SK-N-SH treated with all-trans-retinoic acid at 6 μM for 48 hours (cell line): ENCODE data around the gene SERPING1.

Experiments used
- ATAC-seq: fragments of 200-7000 bp; cut with Tn5 transposase; 3 replicates; pipeline ENCODE4 v1.9.1; 2020; ENCODE audit warnings: mild to moderate bottlenecking, moderate library complexity
- ARNTL ChIP-seq: fragments of 450-650 bp; formaldehyde crosslinking; IDR thresholded peaks from 2 replicates; pipeline ENCODE4 v1.5.0; 2020; ENCODE audit warnings: low read depth, mild to moderate bottlenecking, moderate library complexity, borderline replicate concordance
- BACH2 ChIP-seq: fragments of 250-450 bp; sonication (Bioruptor Pico); IDR thresholded peaks from 2 replicates; pipeline ENCODE4 v1.9.0; 2021; ENCODE audit warnings: mild to moderate bottlenecking, borderline replicate concordance
- CREB5 ChIP-seq: fragments of 250-450 bp; sonication (Bioruptor Pico); IDR thresholded peaks from 2 replicates; pipeline ENCODE4 v1.5.1; 2020; ENCODE audit warnings: low read depth, mild to moderate bottlenecking, moderate library complexity
- CSRNP3 ChIP-seq: fragments of 250-450 bp; sonication (Bioruptor Pico); IDR thresholded peaks from 2 replicates; pipeline ENCODE4 v1.5.1; 2021; ENCODE audit warnings: mild to moderate bottlenecking, moderate library complexity
- ESRRG ChIP-seq: fragments of 250-450 bp; sonication (Bioruptor Pico); IDR thresholded peaks from 2 replicates; pipeline ENCODE4 v1.6.1; 2021; ENCODE audit warnings: mild to moderate bottlenecking
- GLIS3 ChIP-seq: fragments of 250-450 bp; sonication (Bioruptor Pico); IDR thresholded peaks from 2 replicates; pipeline ENCODE4 v1.5.0; 2020; ENCODE audit warnings: mild to moderate bottlenecking, moderate library complexity
- ISL1 ChIP-seq: fragments of 250-450 bp; sonication (Bioruptor Pico); IDR thresholded peaks from 2 replicates; pipeline ENCODE4 v2.1.2; 2022; ENCODE audit warnings: mild to moderate bottlenecking, moderate library complexity
- OSR1 ChIP-seq: fragments of 250-450 bp; sonication (Bioruptor Pico); IDR thresholded peaks from 2 replicates; pipeline ENCODE4 v1.8.0; 2022; ENCODE audit warnings: moderate library complexity, mild to moderate bottlenecking, inconsistent platforms
- PATZ1 ChIP-seq: fragments of 250-450 bp; sonication (Bioruptor Pico); IDR thresholded peaks from 2 replicates; pipeline ENCODE4 v1.8.0; 2020; ENCODE audit warnings: mild to moderate bottlenecking, moderate library complexity, borderline replicate concordance
- POU6F1 ChIP-seq: fragments of 250-450 bp; sonication (Bioruptor Pico); IDR thresholded peaks from 2 replicates; pipeline ENCODE4 v1.8.0; 2021; ENCODE audit warnings: low read depth, mild to moderate bottlenecking, moderate library complexity, borderline replicate concordance
- PPARA ChIP-seq: fragments of 250-450 bp; sonication (Bioruptor Pico); IDR thresholded peaks from 2 replicates; pipeline ENCODE4 v1.5.0; 2020; ENCODE audit warnings: mild to moderate bottlenecking, borderline replicate concordance
- RARB ChIP-seq: fragments of 250-450 bp; sonication (Bioruptor Pico); IDR thresholded peaks from 2 replicates; pipeline ENCODE4 v1.8.0; 2021; ENCODE audit warnings: mild to moderate bottlenecking, moderate library complexity
- SNAI2 ChIP-seq: fragments of 250-450 bp; sonication (Bioruptor Pico); IDR thresholded peaks from 2 replicates; pipeline ENCODE4 v1.5.0; 2020; ENCODE audit warnings: mild to moderate bottlenecking, moderate library complexity
- TCF4 ChIP-seq: fragments of 250-450 bp; sonication (Bioruptor Pico); IDR thresholded peaks from 2 replicates; pipeline ENCODE4 v1.8.0; 2021; ENCODE audit warnings: mild to moderate bottlenecking, moderate library complexity, borderline replicate concordance
- TSHZ2 ChIP-seq: fragments of 250-450 bp; sonication (Bioruptor Pico); IDR thresholded peaks from 2 replicates; pipeline ENCODE4 v1.5.0; 2020; ENCODE audit warnings: mild to moderate bottlenecking, moderate library complexity
- ZC3H10 ChIP-seq: fragments of 250-450 bp; sonication (Bioruptor Pico); IDR thresholded peaks from 2 replicates; pipeline ENCODE4 v1.5.1; 2021; ENCODE audit warnings: mild to moderate bottlenecking, moderate library complexity
- ZFP3 ChIP-seq: fragments of 250-450 bp; sonication (Bioruptor Pico); IDR thresholded peaks from 2 replicates; pipeline ENCODE4 v1.5.0; 2020; ENCODE audit warnings: mild to moderate bottlenecking, moderate library complexity
- ZFP30 ChIP-seq: fragments of 450-650 bp; formaldehyde crosslinking; IDR thresholded peaks from 2 replicates; pipeline ENCODE4 v1.5.0; 2022; ENCODE audit warnings: mild to moderate bottlenecking, moderate library complexity
- ZNF565 ChIP-seq: fragments of 450-650 bp; formaldehyde crosslinking; conservative IDR thresholded peaks from 2 replicates; pipeline ENCODE4 v1.5.0; 2020; ENCODE audit warnings: low read depth, mild to moderate bottlenecking, moderate library complexity
- ZNF70 ChIP-seq: fragments of 450-650 bp; formaldehyde crosslinking; IDR thresholded peaks from 2 replicates; pipeline ENCODE4 v1.5.0; 2020; ENCODE audit warnings: mild to moderate bottlenecking, moderate library complexity
- ZNF8 ChIP-seq: fragments of 450-650 bp; formaldehyde crosslinking; IDR thresholded peaks from 2 replicates; pipeline ENCODE4 v1.5.0; 2020; ENCODE audit warnings: mild to moderate bottlenecking, moderate library complexity

SERPING1 gene

GRCh38 chr11:57656885-57657193 is 59.4 kb downstream of the SERPING1 start:
- no peak for ATAC-seq

GRCh38 chr11:57657194-57658022 is 59.9 kb downstream of the SERPING1 start, which contains the start of gene CLP1:
CLP1 (plus strand) TSS chr11:57657762; CDS start chr11:57659477, 1,715 bp downstream.
- ATAC-seq: peak; percentile 98
- TF ChIP-seq PATZ1 (CRISPR knock-in tag) (peak; percentile 89; the same call in 1 of the 2 replicates), SNAI2 (no peak)
- TF ChIP-seq, all 23 proteins: peak for 1

More at GRCh38 chr11:57656885-57657193, 59.4 kb downstream of the SERPING1 start:
- TF ChIP-seq GLIS3 (CRISPR knock-in tag): no peak
- TF ChIP-seq BACH2: no peak
- no peak for TF ChIP-seq ZFP30 (CRISPR knock-in tag)
- TF ChIP-seq OSR1 (CRISPR knock-in tag): no peak
- no peak for TF ChIP-seq ZC3H10 (CRISPR knock-in tag)
- TF ChIP-seq CSRNP3: no peak
- TF ChIP-seq RARB (CRISPR knock-in tag): no peak
- no peak for TF ChIP-seq TCF4 (CRISPR knock-in tag)
- TF ChIP-seq ESRRG: no peak
- no peak for TF ChIP-seq ARNTL
- no peak for TF ChIP-seq PPARA (CRISPR knock-in tag)
- no peak for TF ChIP-seq ZFP3 (CRISPR knock-in tag)
- TF ChIP-seq ZNF565 (CRISPR knock-in tag): no peak
- no peak for TF ChIP-seq ZNF70 (CRISPR knock-in tag)

- no peak for TF ChIP-seq TCF4 (CRISPR knock-in tag)
- no peak for TF ChIP-seq OSR1 (CRISPR knock-in tag)
- TF ChIP-seq ZNF565 (CRISPR knock-in tag): no peak
- no peak for TF ChIP-seq CREB5 (CRISPR knock-in tag)
- TF ChIP-seq ZNF8 (CRISPR knock-in tag): no peak
- TF ChIP-seq ARNTL: no peak
- TF ChIP-seq TSHZ2 (CRISPR knock-in tag): no peak
- no peak for TF ChIP-seq ISL1
- TF ChIP-seq ZC3H10 (CRISPR knock-in tag): no peak
- TF ChIP-seq GLIS3 (CRISPR knock-in tag): no peak
- no peak for TF ChIP-seq PATZ1 (CRISPR knock-in tag)
- no peak for TF ChIP-seq RARB (CRISPR knock-in tag)
- no peak for TF ChIP-seq POU6F1 (CRISPR knock-in tag)
- no peak for TF ChIP-seq SNAI2
- TF ChIP-seq ESRRG: no peak
- TF ChIP-seq ZNF70 (CRISPR knock-in tag): no peak
- TF ChIP-seq ZFP3 (CRISPR knock-in tag): no peak
- ATAC-seq: peak; percentile 12
Observed at GRCh38 chr11:57658023-57658361, 60.5 kb downstream of the SERPING1 start.
